Activated CD4-positive, alpha-beta memory T cell treated with anti-CD3 and anti-CD28 coated beads for 36 hours (primary cell): Measurements from ENCODE around the gene RIMS3. TPM values are rescaled to one million over a fixed set of nuclear protein-coding genes. Genes with fewer than 3 reads are reported as not detected.
A peak's percentile ranks its signal among the peaks of the same experiment; 100 is the strongest.

Experiments used
- CTCF ChIA-PET: fragments of 350-600 bp; sonication (Branson Sonifier 250); formaldehyde crosslinking; loops from one replicate; lab custom pipeline; 2021; ENCODE audit warnings: antibody characterized with exemption, inconsistent platforms; lab: Charles Lee
- POLR2A ChIA-PET: fragments of 350-600 bp; sonication (Branson Sonifier 250); formaldehyde crosslinking; loops from one replicate; lab custom pipeline; 2021; ENCODE audit warnings: antibody characterized with exemption; lab: Charles Lee
- DNase-seq: peaks from one replicate; pipeline ENCODE4 v3.0.0-alpha.2; 2020
- H3K27ac Mint-ChIP-seq: one replicate; pipeline ENCODE4 v1.8.0; 2021; ENCODE audit warnings: mixed read lengths
- H3K27me3 Mint-ChIP-seq: one replicate; pipeline ENCODE4 v1.8.0; 2021; ENCODE audit warnings: mixed read lengths
- H3K36me3 Mint-ChIP-seq: one replicate; pipeline ENCODE4 v1.8.0; 2021; ENCODE audit warnings: mixed read lengths
- H3K4me1 Mint-ChIP-seq: one replicate; pipeline ENCODE4 v1.8.0; 2021; ENCODE audit warnings: low read depth, mixed read lengths
- H3K4me3 Mint-ChIP-seq: one replicate; pipeline ENCODE4 v1.8.0; 2021; ENCODE audit warnings: mild to moderate bottlenecking, mixed read lengths
- H3K9me3 Mint-ChIP-seq: one replicate; pipeline ENCODE4 v1.8.0; 2021; ENCODE audit warnings: mixed read lengths
- intact Hi-C: fragments of 100-400 bp; cut with micrococcal nuclease; formaldehyde crosslinking; loops from one replicate; pipeline ENCODE4 v1.15.1; 2023
- total RNA-seq, 2 experiments: library from RNA; stranded (reverse); gene quantifications; one replicate each; pipeline ENCODE4 v1.2.3, GENCODE V29; 2021

The RIMS3 gene
- total RNA-seq, 2 experiments from 2014 or later, result 3.7 to 4.0 TPM

DNA sequence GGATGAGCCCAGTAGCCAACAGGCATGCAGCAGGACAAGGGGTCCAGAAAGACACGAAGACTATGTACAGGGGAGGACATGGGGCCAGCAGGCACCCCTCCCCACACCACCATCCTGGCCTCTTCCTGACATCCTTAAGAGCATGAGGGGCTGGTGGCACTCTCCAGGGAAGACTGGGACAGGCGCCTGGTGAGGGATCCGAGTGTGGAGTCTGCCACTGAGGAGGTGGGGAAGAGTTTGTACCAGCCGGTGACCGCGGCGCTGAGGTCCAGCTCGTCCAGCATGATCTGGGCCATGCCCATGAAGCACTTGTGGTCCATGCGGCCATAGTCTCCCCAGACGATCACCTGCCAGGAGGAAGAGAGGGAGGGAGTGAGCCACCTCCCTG is 39.1 kb downstream of the RIMS3 start:
- DNase-seq, result no peak
- POLR2A ChIA-PET, result no interaction called here
- H3K27ac Mint-ChIP-seq, result no peak overlapping the region
- no peak overlapping the region for H3K4me3 Mint-ChIP-seq
- CTCF ChIA-PET, result interaction anchor here (0.8 kb wide), 1 partner anchor 224 kb away, joined by 3 read pairs; no protein-coding TSS in a partner anchor
- peaks cover 22% of the 10 kb centered on the region for H3K4me1 Mint-ChIP-seq
- no peaks in the 10 kb centered on the region for H3K27me3 Mint-ChIP-seq
- H3K9me3 Mint-ChIP-seq, result no peaks in the 10 kb centered on the region
- intact Hi-C loops, result loop anchor here (5.0 kb wide), 1 partner anchor 116 kb away; no protein-coding TSS in a partner anchor
- no peaks in the 10 kb centered on the region for H3K36me3 Mint-ChIP-seq

DNA sequence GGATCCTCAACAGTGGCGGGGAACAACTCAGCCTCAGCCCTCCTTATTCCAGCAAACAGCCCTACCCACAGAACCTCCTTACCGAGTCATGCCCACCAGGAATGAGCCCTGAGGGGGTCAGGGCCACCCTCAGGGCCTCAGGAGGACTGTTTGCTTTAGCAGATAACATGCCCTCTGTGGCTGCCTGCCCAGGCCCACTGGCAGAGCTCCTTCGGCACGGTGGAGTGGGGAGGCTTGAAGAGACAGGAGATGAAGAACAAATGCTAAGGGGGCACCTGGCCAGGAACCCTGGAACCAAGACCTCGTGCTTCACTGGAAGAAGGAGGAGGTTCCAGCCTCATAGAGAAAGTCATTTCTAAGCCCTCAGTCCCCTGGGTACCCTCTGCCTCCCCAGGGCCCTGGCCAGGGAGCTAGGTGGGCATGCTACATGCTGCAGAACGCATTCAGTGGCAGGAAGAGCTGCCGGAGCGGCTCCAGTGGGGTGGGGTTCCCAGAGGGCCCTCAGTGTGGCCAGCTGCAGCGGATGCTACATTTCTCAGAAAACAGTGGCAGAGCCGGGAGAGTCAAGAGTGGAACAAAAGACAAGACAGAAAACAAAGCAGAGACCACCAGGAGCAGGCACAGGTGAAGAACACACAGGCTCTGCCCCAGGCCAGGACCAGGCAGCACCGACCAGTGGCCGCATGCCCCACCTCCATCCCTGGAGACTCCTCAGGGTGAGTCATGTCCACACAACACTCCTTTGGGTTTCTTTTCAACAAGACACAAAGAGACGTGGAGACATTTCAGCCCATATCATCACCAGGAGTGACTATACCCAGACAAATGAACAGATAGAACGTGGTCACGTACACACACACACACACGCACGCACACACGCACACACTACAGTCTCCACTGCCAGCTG is 39.8 kb downstream of the RIMS3 start:
- Mint-ChIP-seq H3K4me3 (no peak overlapping the region), H3K9me3 (no peaks in the 10 kb centered on the region), H3K4me1 (peaks cover 22% of the 10 kb centered on the region), H3K36me3 (no peaks in the 10 kb centered on the region), H3K27ac (no peak overlapping the region), H3K27me3 (no peaks in the 10 kb centered on the region)
- intact Hi-C loops, result loop anchor here (5.0 kb wide), 1 partner anchor 117 kb away; no protein-coding TSS in a partner anchor
- ChIA-PET CTCF (interaction anchor here (0.9 to 1.3 kb wide), 5 partner anchors 37 to 225 kb away, joined by 3 to 5 read pairs (median 3); no protein-coding TSS in a partner anchor), POLR2A (interaction anchor here (0.9 kb wide), 1 partner anchor 224 kb away, joined by 3 read pairs; no protein-coding TSS in a partner anchor)
- DNase-seq, result no peak

DNA sequence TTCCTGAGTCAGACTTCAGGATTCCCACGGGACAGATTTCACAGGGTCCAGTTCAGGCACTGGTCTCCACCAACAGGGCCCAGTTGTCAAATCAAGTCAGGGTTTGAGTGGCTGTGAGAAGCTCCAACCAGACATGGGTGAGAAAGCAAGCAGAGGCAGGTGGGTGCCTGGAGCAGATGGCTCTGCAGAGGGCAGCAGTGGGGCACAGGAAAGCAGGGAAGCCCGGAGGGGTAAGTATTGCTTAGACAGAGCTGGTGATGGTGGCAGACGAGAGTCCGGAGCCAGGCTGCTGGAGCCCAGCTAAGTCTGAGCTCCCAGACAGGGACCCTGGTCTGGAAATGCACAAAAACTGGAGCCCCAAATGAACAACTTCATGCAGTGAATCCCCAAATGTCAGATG is 40.4 kb downstream of the RIMS3 start:
- intact Hi-C loops, result loop anchor here (5.0 kb wide), 1 partner anchor 117 kb away; no protein-coding TSS in a partner anchor
- no peaks in the 10 kb centered on the region for H3K27me3 Mint-ChIP-seq
- DNase-seq, result peak; percentile 45
- no peaks in the 10 kb centered on the region for H3K36me3 Mint-ChIP-seq
- no peak overlapping the region for H3K4me3 Mint-ChIP-seq
- no peak overlapping the region for H3K27ac Mint-ChIP-seq
- peaks cover 18% of the 10 kb centered on the region for H3K4me1 Mint-ChIP-seq
- POLR2A ChIA-PET, result interaction anchor here (0.9 kb wide), 1 partner anchor 225 kb away, joined by 3 read pairs; no protein-coding TSS in a partner anchor
- CTCF ChIA-PET, result interaction anchor here (0.9 to 1.3 kb wide), 5 partner anchors 38 to 226 kb away, joined by 3 to 5 read pairs (median 3); no protein-coding TSS in a partner anchor
- H3K9me3 Mint-ChIP-seq, result no peaks in the 10 kb centered on the region

DNA sequence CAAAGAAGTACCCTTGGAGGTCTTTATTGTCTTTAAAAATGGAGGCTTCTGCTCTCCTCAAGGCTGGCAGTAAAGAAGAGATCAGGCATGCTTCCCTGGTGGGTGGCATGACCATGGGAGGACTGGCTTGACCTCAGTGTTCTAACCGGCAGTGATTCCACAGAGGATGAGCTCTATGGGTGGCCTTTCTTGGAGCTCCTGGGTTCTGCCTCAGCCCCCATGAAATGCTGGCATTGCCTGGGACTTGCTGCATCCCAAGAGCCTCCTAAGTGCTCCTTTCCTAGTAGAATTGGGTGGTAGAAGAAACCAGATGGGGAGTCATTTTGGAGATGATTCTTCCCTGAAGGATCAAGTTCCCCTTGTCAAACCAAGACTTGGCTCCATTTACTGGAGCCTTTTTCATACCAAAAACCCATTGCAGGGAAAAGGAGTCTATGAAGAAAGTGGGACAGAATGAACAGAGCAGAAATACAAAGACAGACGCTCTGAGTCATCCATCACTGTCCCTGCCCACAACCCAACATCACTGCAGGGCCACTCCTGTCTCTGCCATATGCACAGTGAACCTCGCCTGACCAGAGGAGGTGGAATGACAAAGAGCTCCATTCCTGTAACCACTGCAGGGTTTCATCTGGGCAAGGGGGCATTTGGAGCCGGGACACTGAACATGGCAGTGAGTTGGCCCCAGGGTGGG is 42.4 kb downstream of the RIMS3 start:
- ChIA-PET CTCF (no interaction called here), POLR2A (no interaction called here)
- intact Hi-C loops, result no loop called here
- Mint-ChIP-seq H3K27me3 (no peaks in the 10 kb centered on the region), H3K4me3 (no peak overlapping the region), H3K9me3 (no peaks in the 10 kb centered on the region), H3K4me1 (peaks cover 2% of the 10 kb centered on the region), H3K36me3 (no peaks in the 10 kb centered on the region), H3K27ac (no peak overlapping the region)
- DNase-seq, result no peak

DNA sequence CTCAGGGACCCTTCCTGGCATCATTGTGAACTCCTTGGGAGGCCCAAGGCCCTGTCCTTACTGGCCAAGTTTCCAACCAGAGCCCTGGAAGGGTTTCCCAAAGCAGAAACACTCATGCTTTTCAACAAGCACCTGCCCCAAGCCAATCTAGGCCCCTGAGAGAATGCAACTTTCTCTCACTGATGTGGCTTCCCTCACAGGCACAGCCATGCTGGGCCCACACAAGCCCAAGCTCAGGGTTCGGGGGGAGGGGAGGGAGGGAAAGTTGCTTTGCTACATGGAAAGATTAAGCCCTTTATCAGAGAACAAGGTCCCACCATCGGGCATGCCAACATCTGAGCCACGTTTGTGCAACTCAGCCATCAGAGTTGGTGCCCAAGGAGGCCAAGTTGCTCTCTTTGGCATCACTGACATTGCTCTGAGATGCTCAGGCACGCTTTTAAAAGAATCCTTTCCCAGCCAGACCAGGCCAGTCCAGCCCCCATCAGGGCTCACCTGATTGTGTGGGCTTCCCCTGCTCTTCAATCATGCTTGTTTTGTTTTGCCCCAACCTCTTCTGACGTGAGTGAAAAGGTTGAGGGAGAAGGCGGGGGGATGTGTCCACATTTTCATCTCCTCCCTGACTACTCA is 43.5 kb downstream of the RIMS3 start:
- intact Hi-C loops, result no loop called here
- no peaks in the 10 kb centered on the region for H3K9me3 Mint-ChIP-seq
- POLR2A ChIA-PET, result no interaction called here
- H3K36me3 Mint-ChIP-seq, result no peaks in the 10 kb centered on the region
- no peak overlapping the region for H3K4me3 Mint-ChIP-seq
- CTCF ChIA-PET, result no interaction called here
- H3K4me1 Mint-ChIP-seq, result no peaks in the 10 kb centered on the region
- H3K27ac Mint-ChIP-seq, result no peak overlapping the region
- no peak for DNase-seq
- H3K27me3 Mint-ChIP-seq, result no peaks in the 10 kb centered on the region

DNA sequence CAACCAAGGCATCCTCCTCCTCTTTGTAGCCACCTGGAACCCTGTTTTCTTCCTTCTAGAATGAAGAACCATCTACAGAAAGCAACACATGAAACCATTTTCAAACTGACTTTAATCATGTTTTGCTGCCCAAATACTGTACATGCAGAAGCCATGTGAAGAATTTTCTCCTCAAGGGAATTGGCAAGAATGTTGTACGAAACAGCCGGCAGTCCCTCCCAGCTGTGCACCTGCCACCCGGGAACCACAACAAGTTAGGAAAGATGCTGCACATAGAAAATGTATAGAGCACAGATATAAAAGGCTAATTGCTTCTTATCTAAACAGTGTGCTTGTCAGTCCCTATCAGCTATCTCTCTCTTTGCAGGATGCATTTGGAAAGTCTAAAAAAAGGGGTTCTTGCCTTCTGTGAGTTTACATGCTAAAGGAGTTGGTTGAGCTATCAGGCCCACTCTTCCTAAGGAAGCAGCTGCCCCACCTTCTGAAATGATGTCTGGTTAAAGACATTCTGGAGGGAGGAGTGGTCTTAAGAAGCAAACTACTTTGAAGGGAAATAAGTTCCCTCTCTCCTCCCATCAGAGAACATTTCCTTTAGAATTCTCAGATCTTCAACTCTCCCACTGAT is 44.8 kb downstream of the RIMS3 start:
- no peaks in the 10 kb centered on the region for H3K9me3 Mint-ChIP-seq
- CTCF ChIA-PET, result no interaction called here
- no peak overlapping the region for H3K27ac Mint-ChIP-seq
- H3K27me3 Mint-ChIP-seq, result no peaks in the 10 kb centered on the region
- POLR2A ChIA-PET, result no interaction called here
- intact Hi-C loops, result no loop called here
- H3K36me3 Mint-ChIP-seq, result no peaks in the 10 kb centered on the region
- no peak overlapping the region for H3K4me3 Mint-ChIP-seq
- no peak for DNase-seq
- H3K4me1 Mint-ChIP-seq, result no peaks in the 10 kb centered on the region

DNA sequence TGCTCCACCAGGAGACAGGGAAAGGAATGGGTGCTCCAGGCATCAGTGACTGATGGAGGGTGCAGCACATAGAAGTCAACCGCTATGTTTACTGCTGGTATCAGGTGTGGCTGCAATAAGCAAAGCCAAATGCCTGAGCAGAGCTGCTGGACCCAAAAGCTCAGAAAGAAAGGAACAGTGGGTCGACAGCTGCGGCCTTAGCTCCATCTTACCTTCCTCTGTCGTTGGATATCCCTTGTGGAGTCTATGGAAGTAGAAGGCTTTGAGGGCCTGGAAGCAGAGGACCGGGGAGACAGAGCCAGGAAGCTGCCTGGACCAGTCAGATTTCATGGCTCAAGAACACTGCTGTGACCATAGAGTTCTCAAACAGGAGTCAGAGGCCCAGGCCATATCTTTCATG is 45.3 kb downstream of the RIMS3 start:
- Mint-ChIP-seq H3K4me3 (no peak overlapping the region), H3K27me3 (no peaks in the 10 kb centered on the region), H3K9me3 (no peaks in the 10 kb centered on the region), H3K27ac (no peak overlapping the region), H3K36me3 (no peaks in the 10 kb centered on the region), H3K4me1 (no peaks in the 10 kb centered on the region)
- intact Hi-C loops, result no loop called here
- DNase-seq, result no peak
- ChIA-PET POLR2A (no interaction called here), CTCF (interaction anchor here (1.0 kb wide), 1 partner anchor 27 kb away, joined by 3 read pairs; no protein-coding TSS in a partner anchor)

DNA sequence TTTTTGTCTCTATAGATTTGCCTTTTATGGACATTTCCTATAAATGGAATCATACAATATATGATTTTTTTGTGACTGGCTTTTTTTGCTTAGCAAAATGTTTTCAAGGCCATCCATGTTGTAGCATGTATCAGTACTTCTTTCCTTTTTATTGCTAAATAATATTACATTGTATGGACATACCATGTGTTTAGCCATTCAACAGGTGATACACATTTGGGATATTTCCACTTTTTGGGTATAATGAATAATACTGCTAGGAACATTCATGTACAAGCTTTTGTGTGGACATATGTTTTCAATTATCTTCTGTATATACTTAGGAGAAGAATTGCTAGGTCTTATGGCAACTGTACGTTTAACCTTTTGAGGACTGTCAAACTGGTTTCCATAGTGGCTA is 47.4 kb downstream of the RIMS3 start:
- H3K27ac Mint-ChIP-seq, result no peak overlapping the region
- no peak for DNase-seq
- ChIA-PET POLR2A (no interaction called here), CTCF (no interaction called here)
- H3K27me3 Mint-ChIP-seq, result no peaks in the 10 kb centered on the region
- intact Hi-C loops, result no loop called here
- no peaks in the 10 kb centered on the region for H3K36me3 Mint-ChIP-seq
- no peak overlapping the region for H3K4me3 Mint-ChIP-seq
- H3K4me1 Mint-ChIP-seq, result no peaks in the 10 kb centered on the region
- H3K9me3 Mint-ChIP-seq, result no peaks in the 10 kb centered on the region

DNA sequence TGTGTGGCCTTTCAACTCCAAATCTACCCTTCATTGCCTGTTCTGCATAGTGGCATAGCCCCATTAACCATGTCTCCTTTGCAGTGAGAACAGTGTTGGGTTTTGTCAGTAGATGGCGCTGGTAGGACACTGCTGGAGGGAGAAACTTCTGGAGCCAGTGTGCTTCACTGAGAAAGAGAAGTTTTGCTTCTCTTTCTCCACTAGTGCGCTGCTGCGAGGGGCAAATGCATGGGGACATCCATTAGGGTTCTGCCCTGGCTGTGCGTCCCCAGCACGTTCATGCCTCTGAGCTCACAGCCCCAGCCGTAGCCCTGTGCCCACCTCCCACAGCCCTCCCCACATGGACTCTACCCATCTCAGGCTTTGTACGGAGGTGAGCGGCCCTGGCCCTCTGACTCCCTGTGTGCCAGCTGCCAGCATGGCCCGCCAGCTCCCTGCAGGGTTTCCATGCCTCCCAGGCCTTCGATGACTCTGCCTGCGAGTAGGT is 53.1 kb downstream of the RIMS3 start:
- H3K4me3 Mint-ChIP-seq, result no peak overlapping the region
- DNase-seq, result peak; percentile 79
- H3K9me3 Mint-ChIP-seq, result no peaks in the 10 kb centered on the region
- H3K4me1 Mint-ChIP-seq, result no peaks in the 10 kb centered on the region
- ChIA-PET CTCF (interaction anchor here (0.7 to 1.5 kb wide), 11 partner anchors 36 to 468 kb away, joined by 3 to 7 read pairs (median 4); no protein-coding TSS in a partner anchor), POLR2A (no interaction called here)
- H3K27ac Mint-ChIP-seq, result no peak overlapping the region
- intact Hi-C loops, result loop anchor here (1.0 to 5.0 kb wide), 5 partner anchors 57 to 340 kb away; no protein-coding TSS in a partner anchor
- H3K36me3 Mint-ChIP-seq, result no peaks in the 10 kb centered on the region
- no peaks in the 10 kb centered on the region for H3K27me3 Mint-ChIP-seq

DNA sequence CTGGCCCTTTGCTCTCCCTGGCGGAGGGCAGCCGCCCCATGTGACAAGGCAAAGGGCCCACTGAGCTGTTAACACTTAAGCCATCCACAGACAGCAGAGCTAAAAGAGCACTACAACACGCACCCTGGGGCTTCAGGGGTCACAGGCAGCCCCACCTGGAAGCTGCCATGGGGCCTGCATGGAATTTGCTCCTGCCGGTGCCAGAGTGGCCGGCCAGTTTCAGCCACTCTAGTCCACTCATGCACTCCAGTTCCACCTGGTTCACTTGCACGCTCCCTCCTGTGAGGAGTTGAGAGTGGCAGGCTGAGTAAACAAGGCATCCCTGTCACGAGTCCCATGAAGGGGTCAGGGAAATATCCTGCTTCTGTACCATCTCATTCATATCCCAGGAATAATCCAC is 55.3 kb downstream of the RIMS3 start:
- no peak overlapping the region for H3K27ac Mint-ChIP-seq
- H3K9me3 Mint-ChIP-seq, result no peaks in the 10 kb centered on the region
- POLR2A ChIA-PET, result no interaction called here
- H3K27me3 Mint-ChIP-seq, result no peaks in the 10 kb centered on the region
- H3K4me3 Mint-ChIP-seq, result no peak overlapping the region
- no peaks in the 10 kb centered on the region for H3K36me3 Mint-ChIP-seq
- H3K4me1 Mint-ChIP-seq, result no peaks in the 10 kb centered on the region
- intact Hi-C loops, result loop anchor here (5.0 kb wide), 1 partner anchor 162 kb away; no protein-coding TSS in a partner anchor
- DNase-seq, result no peak
- CTCF ChIA-PET, result interaction anchor here (0.8 to 1.7 kb wide), 5 partner anchors 59 to 466 kb away, joined by 3 to 6 read pairs (median 4); no protein-coding TSS in a partner anchor

DNA sequence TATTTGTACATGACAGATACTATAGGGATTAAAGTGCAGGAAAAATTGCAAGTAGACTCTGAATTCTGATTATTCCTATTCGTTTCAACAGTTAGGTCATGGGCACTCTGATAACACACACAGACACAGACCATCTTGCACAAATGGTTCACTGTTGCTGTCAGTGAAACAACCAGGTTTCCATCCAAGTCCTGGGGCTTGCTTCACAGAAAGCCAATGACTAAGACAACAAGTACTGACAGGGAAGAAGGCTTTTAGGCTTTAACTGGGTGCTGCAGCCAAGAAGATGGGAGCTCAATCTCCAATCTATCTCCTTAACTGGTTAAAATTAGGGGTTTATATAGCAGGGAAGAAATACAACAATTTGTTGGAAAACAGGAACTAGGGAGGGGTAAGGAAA is 57.6 kb downstream of the RIMS3 start:
- POLR2A ChIA-PET, result no interaction called here
- Mint-ChIP-seq H3K4me1 (no peaks in the 10 kb centered on the region), H3K9me3 (no peaks in the 10 kb centered on the region), H3K4me3 (no peak overlapping the region), H3K27me3 (no peaks in the 10 kb centered on the region), H3K36me3 (no peaks in the 10 kb centered on the region), H3K27ac (no peak overlapping the region)
- DNase-seq, result no peak
- intact Hi-C loops, result no loop called here
- CTCF ChIA-PET, result interaction anchor here (1.1 kb wide), 1 partner anchor 455 kb away, joined by 3 read pairs; no protein-coding TSS in a partner anchor
